Measurements from ENCODE around the gene ZNF74.

Gene ZNF74

GRCh38 chr22:20434264-20434751 lies 40.4 kb downstream of the ZNF74 start:
- TF ChIP-seq, protein P1, sequence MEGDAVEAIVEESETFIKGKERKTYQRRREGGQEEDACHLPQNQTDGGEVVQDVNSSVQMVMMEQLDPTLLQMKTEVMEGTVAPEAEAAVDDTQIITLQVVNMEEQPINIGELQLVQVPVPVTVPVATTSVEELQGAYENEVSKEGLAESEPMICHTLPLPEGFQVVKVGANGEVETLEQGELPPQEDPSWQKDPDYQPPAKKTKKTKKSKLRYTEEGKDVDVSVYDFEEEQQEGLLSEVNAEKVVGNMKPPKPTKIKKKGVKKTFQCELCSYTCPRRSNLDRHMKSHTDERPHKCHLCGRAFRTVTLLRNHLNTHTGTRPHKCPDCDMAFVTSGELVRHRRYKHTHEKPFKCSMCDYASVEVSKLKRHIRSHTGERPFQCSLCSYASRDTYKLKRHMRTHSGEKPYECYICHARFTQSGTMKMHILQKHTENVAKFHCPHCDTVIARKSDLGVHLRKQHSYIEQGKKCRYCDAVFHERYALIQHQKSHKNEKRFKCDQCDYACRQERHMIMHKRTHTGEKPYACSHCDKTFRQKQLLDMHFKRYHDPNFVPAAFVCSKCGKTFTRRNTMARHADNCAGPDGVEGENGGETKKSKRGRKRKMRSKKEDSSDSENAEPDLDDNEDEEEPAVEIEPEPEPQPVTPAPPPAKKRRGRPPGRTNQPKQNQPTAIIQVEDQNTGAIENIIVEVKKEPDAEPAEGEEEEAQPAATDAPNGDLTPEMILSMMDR (IDR thresholded peaks at IDR 0.05): no peak
- TF ChIP-seq ZFX (IDR thresholded peaks at IDR 0.05; ENCODE audit: borderline replicate concordance): no peak
- no peak overlapping the region for H3K27ac ChIP-seq

DNA sequence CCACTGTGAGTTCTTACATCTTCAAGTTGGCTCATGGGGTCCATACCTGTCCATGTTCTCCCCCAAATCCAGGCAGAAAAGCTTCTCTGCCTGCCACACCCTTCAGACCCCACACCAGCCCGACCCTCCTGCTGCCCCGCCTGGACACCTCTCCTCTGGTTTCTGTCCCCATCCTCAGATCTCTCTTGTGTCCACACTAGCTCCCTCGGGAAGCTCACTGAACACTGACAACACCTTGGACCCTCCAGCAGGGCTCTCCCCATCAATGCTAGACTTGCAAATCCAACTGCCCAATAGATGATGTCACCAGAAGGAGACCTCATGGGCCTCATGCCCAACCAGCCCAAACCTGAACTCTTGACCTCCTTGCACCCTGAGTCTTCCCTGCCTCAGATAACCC lies 40.8 kb downstream of the ZNF74 start:
- TF ChIP-seq, protein P1 (IDR thresholded peaks at IDR 0.05): no peak
- no peak for TF ChIP-seq ZFX (IDR thresholded peaks at IDR 0.05; ENCODE audit: borderline replicate concordance)
- H3K27ac ChIP-seq: no peak overlapping the region

DNA sequence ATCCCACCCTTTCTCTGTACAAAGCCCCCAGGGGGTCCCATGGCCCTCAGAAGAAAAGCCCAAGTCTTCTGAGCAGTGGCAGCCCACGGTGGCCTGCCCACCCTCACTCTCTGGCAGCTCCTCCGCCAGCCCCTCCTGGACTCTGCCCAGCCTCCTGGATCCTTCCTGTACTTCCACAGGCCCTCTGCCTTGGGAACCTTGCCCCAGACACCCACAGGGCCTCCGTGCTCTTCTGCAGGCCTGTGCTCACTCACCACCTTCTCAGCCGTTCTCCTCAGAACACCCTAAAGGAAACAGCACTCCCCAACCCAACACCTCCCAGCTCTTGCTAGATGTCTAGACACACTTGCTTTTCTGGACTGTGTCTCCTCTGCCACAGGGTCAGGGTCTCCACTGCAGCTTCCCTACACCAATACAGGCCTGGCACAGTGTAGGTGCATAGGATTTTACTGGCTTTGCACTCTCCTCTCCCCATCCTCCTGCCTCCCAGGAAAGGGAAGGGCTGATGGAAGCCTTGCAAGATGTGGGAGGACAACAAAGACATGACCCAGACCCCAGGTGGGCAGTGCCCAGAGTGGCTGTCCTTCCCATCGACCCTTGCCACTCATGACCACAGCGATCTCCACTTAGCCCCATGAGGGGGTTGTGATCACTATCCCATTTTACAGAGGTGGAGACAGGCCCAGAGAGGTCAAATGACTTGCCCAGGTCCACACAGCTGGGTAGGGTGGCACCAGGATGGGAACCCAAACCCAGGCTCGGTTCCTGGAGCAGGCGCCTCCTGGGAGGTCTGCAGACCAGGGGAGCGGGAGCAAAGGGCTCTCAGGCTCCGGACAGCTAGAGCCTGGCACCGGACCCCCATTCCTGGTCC lies 41.7 kb downstream of the ZNF74 start:
- no peak overlapping the region for H3K27ac ChIP-seq

DNA sequence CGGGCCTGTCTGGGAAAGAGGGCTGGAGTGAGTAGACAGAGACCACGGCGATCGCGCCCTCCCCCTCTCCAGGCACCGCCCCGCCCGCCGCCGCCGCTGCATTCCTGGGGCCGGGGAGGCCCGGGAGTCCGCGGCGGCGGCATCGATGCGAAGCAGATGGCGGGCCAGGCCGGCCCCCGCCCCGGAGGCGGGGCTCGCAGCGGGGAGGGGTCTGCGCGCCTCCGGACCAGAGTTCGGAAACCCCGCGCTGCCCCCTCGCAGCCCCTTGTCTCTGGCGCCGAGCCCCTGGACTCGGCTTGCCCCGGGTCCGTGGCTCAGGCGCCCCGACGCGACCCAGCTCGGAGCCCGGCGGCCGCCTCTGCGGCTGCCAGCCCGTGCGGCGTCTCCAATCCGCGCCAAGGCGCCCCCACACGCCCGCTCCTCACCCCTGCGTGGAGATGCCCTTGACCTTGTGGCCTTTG lies 42.4 kb downstream of the ZNF74 start:
- no peak overlapping the region for H3K27ac ChIP-seq
- TF ChIP-seq, protein P1 (IDR thresholded peaks at IDR 0.05): no peak
- TF ChIP-seq ZFX (IDR thresholded peaks at IDR 0.05; ENCODE audit: borderline replicate concordance): no peak

More for the DNA sequence above, 41.7 kb downstream of the ZNF74 start:
- TF ChIP-seq ZFX (IDR thresholded peaks at IDR 0.05; ENCODE audit: borderline replicate concordance): no peak
- TF ChIP-seq, protein P1 (IDR thresholded peaks at IDR 0.05): no peak

DNA sequence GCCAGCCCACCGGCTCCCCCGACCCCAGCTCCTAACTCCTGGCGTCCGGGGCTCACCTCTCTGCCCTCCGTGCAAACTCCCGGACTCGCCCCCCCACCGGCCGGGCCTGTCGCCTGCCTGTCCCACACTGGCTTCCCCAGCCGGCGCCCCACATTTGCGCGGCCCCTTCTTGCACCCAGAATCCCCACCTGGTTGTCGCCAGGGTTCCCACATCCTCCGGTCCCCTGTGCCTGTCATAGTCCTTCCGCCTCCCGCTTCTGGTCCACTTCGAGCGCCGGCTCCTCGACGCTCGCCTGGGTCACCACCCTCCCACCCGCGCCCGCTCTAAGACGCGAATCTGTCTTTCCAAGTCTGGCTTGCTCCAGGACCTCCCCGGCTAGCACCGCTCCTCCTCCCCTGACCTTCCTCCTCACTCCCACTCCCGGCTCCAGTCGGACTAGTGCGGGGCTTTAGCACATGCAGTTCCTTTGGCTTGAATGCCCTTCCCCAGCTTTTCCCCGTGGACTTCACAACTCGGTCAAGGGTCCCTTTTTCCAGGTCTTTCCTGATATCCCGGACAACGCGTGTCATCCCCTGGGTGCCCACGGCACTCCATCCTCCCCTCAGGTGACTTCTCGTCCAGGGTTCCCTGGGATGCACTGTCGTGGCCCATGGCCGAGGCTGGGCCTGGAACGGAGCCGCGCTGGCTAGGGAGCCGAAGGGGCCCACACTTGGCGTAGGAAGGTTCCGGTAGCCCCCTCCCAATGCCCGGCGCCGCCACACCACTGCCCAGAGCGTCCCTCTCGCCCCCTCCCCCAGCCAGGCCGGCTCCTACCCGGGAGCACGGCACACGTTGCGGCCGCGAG lies 43.0 kb downstream of the ZNF74 start:
- H3K27ac ChIP-seq: no peak overlapping the region
- no peak for TF ChIP-seq ZFX (IDR thresholded peaks at IDR 0.05; ENCODE audit: borderline replicate concordance)
- TF ChIP-seq, protein P1 (IDR thresholded peaks at IDR 0.05): no peak

GRCh38 chr22:20437613-20438426 lies 43.9 kb downstream of the ZNF74 start, which contains the start of gene SCARF2:
SCARF2 (minus strand) TSS chr22:20437825; CDS start chr22:20437754, 71 bp downstream.
- H3K27ac ChIP-seq: no peak within 1 kb of the TSS
- TF ChIP-seq, protein P1 (IDR thresholded peaks at IDR 0.05): no peak
- TF ChIP-seq ZFX (IDR thresholded peaks at IDR 0.05; ENCODE audit: borderline replicate concordance): no peak

Measured in 22Rv1 (cell line).